Endothelial cell of umbilical vein (primary cell): ENCODE measurements around the gene CHTOP. TPM values are rescaled to one million over a fixed set of nuclear protein-coding genes. Genes with fewer than 3 reads are reported as not detected.

ENCODE experiments used
- BruUV-seq: library from RNA; stranded (reverse); fragments of 400-500 nt; replicated peaks from 2 replicates; lab custom pipeline; 2021; lab: Mats Ljungman, UMichigan
- CTCF ChIA-PET: fragments of 300-600, 350-600 bp; sonication (Branson Sonifier 250); formaldehyde crosslinking; loops from one replicate; lab custom pipeline; 2021; ENCODE audit warnings: antibody characterized with exemption, inconsistent platforms; lab: Charles Lee
- POLR2A ChIA-PET: fragments of 300-600, 350-600 bp; sonication (Branson Sonifier 250); formaldehyde crosslinking; loops from one replicate; lab custom pipeline; 2021; ENCODE audit warnings: antibody characterized with exemption, inconsistent platforms; lab: Charles Lee
- DNase-seq: peaks from one replicate; pipeline ENCODE4 v3.0.0-alpha.2; 2011; ENCODE audit warnings: low read depth, low spot score
- FAIRE-seq: peaks from 2 replicates; lab custom pipeline; 2011; peaks lifted over from hg19 to GRCh38; lab: Jason Lieb, UNC
- H2AFZ ChIP-seq: 2 replicates; pipeline ENCODE4 v1.6.0; 2012; ENCODE audit warnings: low read depth, low read length, control low read depth, inconsistent platforms
- H3K27ac ChIP-seq: 2 replicates; pipeline ENCODE4 v1.5.1; 2011; ENCODE audit warnings: low read depth, mild to moderate bottlenecking, control low read depth, low read length, moderate library complexity; ENCODE audit not compliant: insufficient read depth
- H3K27me3 ChIP-seq, 2 experiments: 2 replicates each; pipeline versions ENCODE4 v1.6.0 to v1.6.1; 2011; ENCODE audit warnings: low read length in 2 of 2, mixed read lengths in 1 of 2; ENCODE audit not compliant: control insufficient read depth in 2 of 2, insufficient read depth in 2 of 2
- H3K36me3 ChIP-seq, 2 experiments: 2 replicates in 1 of 2; 3 replicates in 1 of 2; pipeline ENCODE4 v1.5.1; 2011; ENCODE audit warnings: low read length in 2 of 2, mild to moderate bottlenecking in 1 of 2, moderate library complexity in 1 of 2; ENCODE audit not compliant: control insufficient read depth in 2 of 2, insufficient read depth in 2 of 2; ENCODE audit errors: extremely low read depth in 1 of 2
- H3K4me1 ChIP-seq: 3 replicates; pipeline ENCODE4 v1.5.1; 2011; ENCODE audit warnings: mild to moderate bottlenecking, low read length; ENCODE audit not compliant: control insufficient read depth, insufficient read depth; ENCODE audit errors: extremely low read depth
- H3K4me2 ChIP-seq: 2 replicates; pipeline ENCODE4 v1.6.1; 2011; ENCODE audit warnings: low read length, control low read depth, mixed read lengths; ENCODE audit not compliant: insufficient read depth
- H3K4me3 ChIP-seq, 3 experiments: fragments of 200-600 bp in 1 of 3; sonication (generic), shearing (Covaris generic) in 1 of 3; replicated peaks in 1 of 3; 2 replicates each; pipeline ENCODE4 v1.5.1; 2011 to 2016; ENCODE audit warnings: control low read depth in 3 of 3, low read length in 3 of 3, mild to moderate bottlenecking in 2 of 3, inconsistent platforms in 1 of 3, low read depth in 1 of 3, moderate library complexity in 1 of 3; ENCODE audit not compliant: insufficient read depth in 1 of 3
- H3K79me2 ChIP-seq: 2 replicates; pipeline ENCODE4 v1.6.0; 2012; ENCODE audit warnings: low read length, inconsistent platforms; ENCODE audit not compliant: control insufficient read depth, insufficient read depth
- H3K9ac ChIP-seq: replicated peaks from 2 replicates; pipeline ENCODE3; 2011; ENCODE audit warnings: low read length, control low read depth; ENCODE audit not compliant: insufficient read depth; ENCODE audit errors: extremely low read depth
- H3K9me1 ChIP-seq: replicated peaks from 3 replicates; pipeline ENCODE4 v1.6.0; 2011; ENCODE audit warnings: mild to moderate bottlenecking, low read length; ENCODE audit not compliant: control insufficient read depth, insufficient read depth; ENCODE audit errors: extremely low read depth
- H3K9me3 ChIP-seq: replicated peaks from 2 replicates; pipeline ENCODE4 v1.5.1; 2012; ENCODE audit warnings: low read length, inconsistent platforms; ENCODE audit not compliant: control insufficient read depth, insufficient read depth
- H4K20me1 ChIP-seq: replicated peaks from 2 replicates; pipeline ENCODE3; 2011; ENCODE audit warnings: mild to moderate bottlenecking, low read length; ENCODE audit not compliant: control insufficient read depth, insufficient read depth; ENCODE audit errors: extremely low read depth
- EZH2 ChIP-seq: IDR thresholded peaks from 2 replicates; pipeline ENCODE4 v1.6.1; 2012; ENCODE audit warnings: borderline replicate concordance, low read depth, mild to moderate bottlenecking, moderate library complexity, low read length, inconsistent platforms; ENCODE audit not compliant: severe bottlenecking
- FOS ChIP-seq: IDR thresholded peaks from 2 replicates; pipeline ENCODE4 v1.6.1; 2011; ENCODE audit warnings: mild to moderate bottlenecking, low read length, moderate library complexity, borderline replicate concordance; ENCODE audit not compliant: insufficient read depth
- GATA2 ChIP-seq: IDR thresholded peaks from 2 replicates; pipeline ENCODE4 v1.7.0; 2011; ENCODE audit warnings: low read depth, mild to moderate bottlenecking, moderate library complexity, mixed read lengths, low read length; ENCODE audit not compliant: insufficient read length, insufficient read depth
- JUN ChIP-seq: IDR thresholded peaks from 2 replicates; pipeline ENCODE4 v1.6.1; 2011; ENCODE audit warnings: borderline replicate concordance, low read depth; ENCODE audit not compliant: insufficient read length, insufficient read depth
- MYC ChIP-seq: IDR thresholded peaks from one replicate; pipeline ENCODE4 v1.6.1; 2011; ENCODE audit warnings: mild to moderate bottlenecking, low read depth, low read length
- POLR2A ChIP-seq: IDR thresholded peaks from 2 replicates; pipeline ENCODE4 v1.6.1; 2012; ENCODE audit warnings: low read depth, mild to moderate bottlenecking, control low read depth, low read length
- POLR2AphosphoS5 ChIP-seq: IDR thresholded peaks from 2 replicates; pipeline ENCODE4 v1.6.1; 2012; ENCODE audit warnings: low read depth, mild to moderate bottlenecking, control low read depth, low read length, moderate library complexity; ENCODE audit not compliant: insufficient read depth
- dilution Hi-C: fragments of 300-500 bp; cut with MboI; formaldehyde crosslinking; loops from one replicate; pipeline ENCODE4 v1.15.0; 2019; ENCODE audit warnings: low sequenced_read_pairs; ENCODE audit not compliant: extremely low pct_ligation_motif_present
- intact Hi-C: fragments of 100-400 bp; cut with micrococcal nuclease; formaldehyde crosslinking; loops from one replicate; pipeline ENCODE4 v1.10.0; 2022
- polyA plus RNA-seq, 4 experiments: library from polyadenylated mRNA; depleted of rRNA in 3 of 4; stranded (reverse) in 3 of 4; unstranded in 1 of 4; fragments of >200 nt; gene quantifications; 2 replicates each; pipeline versions ENCODE4 v1.2.1 to v1.2.3, GENCODE V29; 2011 to 2012; ENCODE audit warnings: missing spikeins in 1 of 4
- total RNA-seq: library from RNA; stranded (reverse); gene quantifications from 2 replicates; pipeline ENCODE4 v1.2.3, GENCODE V29; 2021
- TF ChIP-seq, protein P1 (sequence below), 2 donors: IDR thresholded peaks; 1 replicate in 1 of 2; 2 replicates in 1 of 2; pipeline ENCODE4 v1.5.1; 2011; ENCODE audit warnings: low read length in 2 of 2, mild to moderate bottlenecking in 2 of 2, moderate library complexity in 2 of 2, control low read depth in 1 of 2, inconsistent platforms in 1 of 2, low read depth in 1 of 2; ENCODE audit not compliant: insufficient read depth in 1 of 2; ENCODE audit errors: extremely low read depth in 1 of 2
- TF ChIP-seq, protein P2 (sequence below): IDR thresholded peaks from 2 replicates; pipeline ENCODE4 v1.6.1; 2011; ENCODE audit not compliant: insufficient read depth, insufficient read length

The CHTOP gene
- total and polyA plus RNA-seq, 2 donors (not counting 3 experiments of a cell fraction or from before 2014, with no cell fraction given) = 62.0 to 74.4 TPM

DNA sequence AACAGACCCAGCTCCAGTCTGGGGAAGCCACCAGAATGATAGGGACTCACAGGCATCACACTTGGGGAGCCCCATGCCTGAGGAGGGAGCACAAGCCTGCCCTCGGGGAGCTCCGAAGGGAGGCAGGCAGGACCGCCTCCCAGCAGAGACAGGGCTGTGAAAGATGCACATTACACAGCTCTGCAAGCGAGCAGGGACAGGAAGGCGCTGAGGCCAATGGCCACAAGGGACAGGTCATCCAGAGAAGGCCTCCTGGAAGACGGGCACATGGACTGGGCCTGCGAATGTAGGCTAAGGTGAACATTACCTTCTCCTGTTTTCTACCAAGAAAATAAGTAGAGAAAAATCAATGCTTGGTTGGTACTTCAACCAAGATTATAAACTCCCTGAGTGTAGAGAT, 48.9 kb downstream of the CHTOP start:
- Histone ChIP-seq H3K9me1 (no peaks in the 10 kb centered on the region), H3K4me1 (peaks cover 11% of the 10 kb centered on the region), H3K36me3 (peaks cover 0 to 9% of the 10 kb centered on the region in 2 experiments), H3K9ac (no peak overlapping the region), H2AFZ (no peak overlapping the region), H4K20me1 (no peaks in the 10 kb centered on the region), H3K79me2 (no peaks in the 10 kb centered on the region), H3K9me3 (no peaks in the 10 kb centered on the region), H3K27ac (no peak overlapping the region), H3K4me3 (no peak overlapping the region), H3K4me2 (no peak overlapping the region), H3K27me3 (peaks cover 4 to 5% of the 10 kb centered on the region in 2 experiments)
- TF ChIP-seq POLR2A (no peak), GATA2 (no peak), POLR2AphosphoS5 (no peak), JUN (no peak), MYC (no peak), FOS (no peak), EZH2 (no peak)
- TF ChIP-seq, protein P1, sequence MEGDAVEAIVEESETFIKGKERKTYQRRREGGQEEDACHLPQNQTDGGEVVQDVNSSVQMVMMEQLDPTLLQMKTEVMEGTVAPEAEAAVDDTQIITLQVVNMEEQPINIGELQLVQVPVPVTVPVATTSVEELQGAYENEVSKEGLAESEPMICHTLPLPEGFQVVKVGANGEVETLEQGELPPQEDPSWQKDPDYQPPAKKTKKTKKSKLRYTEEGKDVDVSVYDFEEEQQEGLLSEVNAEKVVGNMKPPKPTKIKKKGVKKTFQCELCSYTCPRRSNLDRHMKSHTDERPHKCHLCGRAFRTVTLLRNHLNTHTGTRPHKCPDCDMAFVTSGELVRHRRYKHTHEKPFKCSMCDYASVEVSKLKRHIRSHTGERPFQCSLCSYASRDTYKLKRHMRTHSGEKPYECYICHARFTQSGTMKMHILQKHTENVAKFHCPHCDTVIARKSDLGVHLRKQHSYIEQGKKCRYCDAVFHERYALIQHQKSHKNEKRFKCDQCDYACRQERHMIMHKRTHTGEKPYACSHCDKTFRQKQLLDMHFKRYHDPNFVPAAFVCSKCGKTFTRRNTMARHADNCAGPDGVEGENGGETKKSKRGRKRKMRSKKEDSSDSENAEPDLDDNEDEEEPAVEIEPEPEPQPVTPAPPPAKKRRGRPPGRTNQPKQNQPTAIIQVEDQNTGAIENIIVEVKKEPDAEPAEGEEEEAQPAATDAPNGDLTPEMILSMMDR (IDR thresholded peaks at IDR 0.05; ENCODE audit: extremely low read depth in 1 of 2, insufficient read depth in 1 of 2, low read depth in 1 of 2, low read length in 2 of 2) = no peak
- TF ChIP-seq, protein P2, sequence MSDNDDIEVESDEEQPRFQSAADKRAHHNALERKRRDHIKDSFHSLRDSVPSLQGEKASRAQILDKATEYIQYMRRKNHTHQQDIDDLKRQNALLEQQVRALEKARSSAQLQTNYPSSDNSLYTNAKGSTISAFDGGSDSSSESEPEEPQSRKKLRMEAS = no peak
- ChIA-PET CTCF (interaction anchor here (0.5 to 1.4 kb wide), 2 partner anchors 90 to 243 kb away, joined by 3 to 4 read pairs; no protein-coding TSS in a partner anchor), POLR2A (no interaction called here)
- BruUV-seq = no TSS peak
- intact Hi-C loops (no loop called here), dilution Hi-C loops (no loop called here)
- FAIRE-seq = no peak
- DNase-seq = no peak
